ENCODE measurements around the gene DCDC2B. TPM values are rescaled to one million over a fixed set of nuclear protein-coding genes. Genes with fewer than 3 reads are reported as not detected.

Gene DCDC2B
- total RNA-seq, 2 experiments from 2014 or later, result 0.06 to 0.29 TPM

- TF ChIP-seq EZH2phosphoT487 (IDR thresholded peaks at IDR 0.05; ENCODE audit: borderline replicate concordance, low read depth, low read length), result no peak
- TF ChIP-seq, protein P1, sequence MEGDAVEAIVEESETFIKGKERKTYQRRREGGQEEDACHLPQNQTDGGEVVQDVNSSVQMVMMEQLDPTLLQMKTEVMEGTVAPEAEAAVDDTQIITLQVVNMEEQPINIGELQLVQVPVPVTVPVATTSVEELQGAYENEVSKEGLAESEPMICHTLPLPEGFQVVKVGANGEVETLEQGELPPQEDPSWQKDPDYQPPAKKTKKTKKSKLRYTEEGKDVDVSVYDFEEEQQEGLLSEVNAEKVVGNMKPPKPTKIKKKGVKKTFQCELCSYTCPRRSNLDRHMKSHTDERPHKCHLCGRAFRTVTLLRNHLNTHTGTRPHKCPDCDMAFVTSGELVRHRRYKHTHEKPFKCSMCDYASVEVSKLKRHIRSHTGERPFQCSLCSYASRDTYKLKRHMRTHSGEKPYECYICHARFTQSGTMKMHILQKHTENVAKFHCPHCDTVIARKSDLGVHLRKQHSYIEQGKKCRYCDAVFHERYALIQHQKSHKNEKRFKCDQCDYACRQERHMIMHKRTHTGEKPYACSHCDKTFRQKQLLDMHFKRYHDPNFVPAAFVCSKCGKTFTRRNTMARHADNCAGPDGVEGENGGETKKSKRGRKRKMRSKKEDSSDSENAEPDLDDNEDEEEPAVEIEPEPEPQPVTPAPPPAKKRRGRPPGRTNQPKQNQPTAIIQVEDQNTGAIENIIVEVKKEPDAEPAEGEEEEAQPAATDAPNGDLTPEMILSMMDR (conservative IDR thresholded peaks at IDR 0.05; ENCODE audit: low read length), result no peak
- Histone ChIP-seq H3K4me2 (ENCODE audit: low read length) (no peak overlapping the region), H3K4me3 (ENCODE audit: low read depth, low read length, poor library complexity, severe bottlenecking) (no peak overlapping the region), H3K27ac (ENCODE audit: low read depth, low read length, poor library complexity, severe bottlenecking) (no peak overlapping the region), H2AFZ (ENCODE audit: low read length) (no peak overlapping the region), H3K4me1 (ENCODE audit: insufficient read depth, low read length, poor library complexity, severe bottlenecking) (peaks cover 37% of the 10 kb centered on the region), H3K9me3 (ENCODE audit: low read length) (no peaks in the 10 kb centered on the region), H3K79me2 (ENCODE audit: insufficient read depth, low read depth, low read length) (peaks cover 70% of the 10 kb centered on the region), H4K20me1 (ENCODE audit: insufficient read depth, low read length) (peaks cover 16% of the 10 kb centered on the region), H3K36me3 (ENCODE audit: insufficient read depth, low read length) (peaks cover 91% of the 10 kb centered on the region), H3K9me2 (ENCODE audit: insufficient read depth, low read length) (no peaks in the 10 kb centered on the region)
- no peak for DNase-seq (ENCODE audit: low spot score)
- no TSS peak for BruUV-seq (replicated peaks)
- intact Hi-C loops (cut with micrococcal nuclease; ENCODE audit: unreplicated experiment), result no loop called here
- ChIA-PET POLR2A (no interaction called here), CTCF (ENCODE audit: unreplicated experiment) (interaction anchor here (0.5 kb wide), 1 partner anchor 13 kb away, joined by 3 read pairs; no protein-coding TSS in a partner anchor)
These were observed 24.2 kb upstream of the DCDC2B start for GRCh38 chr1:32184650-32185049.

GRCh38 chr1:32186077-32186476 lies 22.8 kb upstream of the DCDC2B start:
- no TSS peak for BruUV-seq (replicated peaks)

GRCh38 chr1:32186491-32186890 lies 22.4 kb upstream of the DCDC2B start:
- Histone ChIP-seq H3K27ac (ENCODE audit: low read depth, low read length, poor library complexity, severe bottlenecking) (peak overlapping the region; percentile 16), H3K4me3 (ENCODE audit: low read depth, low read length, poor library complexity, severe bottlenecking) (no peak overlapping the region), H3K4me1 (ENCODE audit: insufficient read depth, low read length, poor library complexity, severe bottlenecking) (peaks cover 29% of the 10 kb centered on the region), H3K79me2 (ENCODE audit: insufficient read depth, low read depth, low read length) (peaks cover 54% of the 10 kb centered on the region), H3K36me3 (ENCODE audit: insufficient read depth, low read length) (peaks cover 93% of the 10 kb centered on the region), H3K9me2 (ENCODE audit: insufficient read depth, low read length) (no peaks in the 10 kb centered on the region), H4K20me1 (ENCODE audit: insufficient read depth, low read length) (peaks cover 8% of the 10 kb centered on the region), H3K9me3 (ENCODE audit: low read length) (no peaks in the 10 kb centered on the region), H3K4me2 (ENCODE audit: low read length) (no peak overlapping the region), H2AFZ (ENCODE audit: low read length) (no peak overlapping the region)
- DNase-seq (ENCODE audit: low spot score), result no peak
- no peak for TF ChIP-seq EZH2phosphoT487 (IDR thresholded peaks at IDR 0.05; ENCODE audit: borderline replicate concordance, low read depth, low read length)
- TF ChIP-seq, protein P1 (conservative IDR thresholded peaks at IDR 0.05; ENCODE audit: low read length), result no peak
- ChIA-PET CTCF (ENCODE audit: unreplicated experiment) (no interaction called here), POLR2A (no interaction called here)
- intact Hi-C loops (cut with micrococcal nuclease; ENCODE audit: unreplicated experiment), result no loop called here
- BruUV-seq (replicated peaks), result no TSS peak

More at GRCh38 chr1:32186077-32186476, 22.8 kb upstream of the DCDC2B start:
- intact Hi-C loops (cut with micrococcal nuclease; ENCODE audit: unreplicated experiment), result no loop called here
- ChIA-PET POLR2A (no interaction called here), CTCF (ENCODE audit: unreplicated experiment) (no interaction called here)
- Histone ChIP-seq H3K79me2 (ENCODE audit: insufficient read depth, low read depth, low read length) (peaks cover 58% of the 10 kb centered on the region), H3K27ac (ENCODE audit: low read depth, low read length, poor library complexity, severe bottlenecking) (peak overlapping the region; percentile 16), H3K9me2 (ENCODE audit: insufficient read depth, low read length) (no peaks in the 10 kb centered on the region), H3K36me3 (ENCODE audit: insufficient read depth, low read length) (peaks cover 93% of the 10 kb centered on the region), H3K4me1 (ENCODE audit: insufficient read depth, low read length, poor library complexity, severe bottlenecking) (peaks cover 33% of the 10 kb centered on the region), H3K9me3 (ENCODE audit: low read length) (no peaks in the 10 kb centered on the region), H2AFZ (ENCODE audit: low read length) (no peak overlapping the region), H3K4me3 (ENCODE audit: low read depth, low read length, poor library complexity, severe bottlenecking) (no peak overlapping the region), H3K4me2 (ENCODE audit: low read length) (peak overlapping the region; percentile 12; the same call in 1 of the 2 replicates), H4K20me1 (ENCODE audit: insufficient read depth, low read length) (peaks cover 12% of the 10 kb centered on the region)
- TF ChIP-seq, protein P1 (conservative IDR thresholded peaks at IDR 0.05; ENCODE audit: low read length), result no peak
- TF ChIP-seq EZH2phosphoT487 (IDR thresholded peaks at IDR 0.05; ENCODE audit: borderline replicate concordance, low read depth, low read length), result no peak
- DNase-seq (ENCODE audit: low spot score), result peak; percentile 43
